Suppressor macrophage (primary cell): ENCODE measurements around the gene SLC38A8.

Experiments used
- DNase-seq, 4 experiments: peaks; one replicate each; pipeline ENCODE4 v3.0.0-alpha.2; 2020 to 2022
- total RNA-seq, 17 experiments: gene quantifications; one replicate each; lab custom pipeline; 2026; ENCODE audit warnings: mixed read lengths in 6 of 17, inconsistent platforms in 3 of 17; lab: John Stamatoyannopoulos, UW

The SLC38A8 gene
- total RNA-seq = 0 to 1.5 (median 0) reads per million in 17 experiments

DNA sequence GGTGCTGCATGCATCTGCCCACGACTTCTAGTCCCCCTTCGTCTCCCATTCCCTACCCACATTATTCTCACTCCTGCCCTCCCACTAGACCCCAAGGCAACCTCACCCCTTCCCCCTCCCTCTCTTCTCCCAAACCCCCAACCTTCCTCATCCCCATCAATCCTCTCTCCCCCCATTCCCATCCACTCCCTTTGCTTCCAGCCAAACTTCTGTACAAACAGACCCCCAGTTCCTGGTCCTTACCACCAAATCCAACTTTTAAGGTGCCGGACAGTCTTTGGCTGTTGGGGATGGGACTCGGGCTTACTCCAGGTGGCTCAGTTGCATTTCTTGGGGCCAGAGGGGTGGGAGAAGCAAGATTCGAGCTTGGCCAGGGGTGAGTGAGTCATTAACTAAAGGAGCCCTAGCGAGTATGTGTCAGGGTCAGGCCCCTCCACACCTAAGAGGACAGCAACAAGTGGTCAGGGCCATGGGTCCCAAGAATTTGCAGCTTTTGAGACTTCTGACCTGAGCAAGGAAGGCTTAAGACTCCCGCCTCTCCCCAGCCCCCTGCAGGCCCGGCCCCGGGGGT is at the start of gene SLC38A8:
Gene SLC38A8 (minus strand): TSS at position 488 of the 571 bp plus-strand sequence. CDS start 638 bp downstream, outside the sequence.
- DNase-seq = no peak

DNA sequence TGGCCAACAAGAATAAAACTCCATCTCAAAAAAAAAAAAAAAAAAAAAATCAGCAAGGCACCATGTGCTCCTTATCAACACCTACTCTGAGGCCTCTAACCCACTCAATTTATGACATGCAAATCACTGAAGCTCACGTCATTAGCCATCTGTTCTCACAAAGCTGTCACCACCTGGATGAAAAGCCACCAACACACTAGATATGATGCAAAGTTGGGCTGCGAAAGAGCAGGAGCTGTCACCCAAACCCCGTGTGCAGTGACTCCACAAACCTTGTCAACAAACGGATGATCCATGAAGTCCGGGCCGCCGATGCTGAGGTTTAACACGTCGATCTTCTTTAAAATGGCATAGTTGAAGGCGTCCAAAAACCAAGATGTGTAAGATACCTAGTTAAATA is 48.9 kb upstream of the SLC38A8 start:
- DNase-seq = no peak

DNA sequence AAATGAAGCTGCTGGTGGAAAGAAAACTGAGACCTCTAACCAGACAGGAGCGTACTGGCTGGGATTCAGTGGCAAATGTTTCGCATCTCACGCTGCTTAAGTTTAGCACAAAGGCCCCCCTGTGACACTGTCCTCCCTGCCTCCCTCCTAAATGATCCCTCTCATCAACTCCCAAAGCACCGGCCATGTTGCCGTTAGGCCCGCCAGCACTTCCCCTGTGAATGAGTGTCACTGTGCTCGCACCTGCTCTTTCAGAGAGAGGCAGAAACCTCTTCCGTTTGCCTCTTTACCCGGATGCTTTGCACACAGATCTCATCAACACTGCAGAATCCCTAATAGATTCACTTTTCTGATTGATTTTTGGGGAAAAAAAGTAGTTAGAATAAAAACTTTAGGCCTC is 47.6 kb upstream of the SLC38A8 start:
- DNase-seq = no peak

DNA sequence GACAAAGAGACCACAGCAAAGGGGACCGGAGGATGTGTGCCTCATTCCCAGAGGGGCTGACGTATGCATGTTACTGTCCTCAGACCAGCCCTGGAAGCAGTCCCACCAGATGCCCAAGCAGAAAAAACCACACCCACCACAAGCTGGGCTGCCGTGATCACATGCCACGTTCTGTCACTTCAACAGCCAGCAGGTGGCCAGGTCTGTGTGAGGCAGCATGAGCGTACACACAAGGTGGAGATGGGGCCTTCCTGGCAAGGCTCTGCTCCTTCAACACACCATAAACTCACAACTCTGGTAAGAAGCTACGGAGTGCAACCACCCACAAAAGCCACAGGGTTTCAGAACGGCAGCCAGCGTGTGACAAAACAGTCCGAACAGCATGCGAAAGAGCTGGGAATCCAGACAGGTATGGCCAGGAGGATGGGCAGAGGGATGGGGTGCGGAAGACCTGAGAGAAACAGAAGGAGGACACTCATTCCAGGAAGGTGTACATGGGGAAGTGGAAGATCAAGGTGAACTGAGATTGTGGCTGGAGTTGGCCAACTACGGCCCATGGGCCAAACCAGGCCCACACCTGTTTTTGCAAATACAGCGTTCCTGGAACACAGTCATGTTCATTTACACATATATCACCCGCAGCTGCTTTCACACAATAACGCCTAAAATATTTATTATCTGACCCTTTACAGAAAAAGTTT is 46.2 kb upstream of the SLC38A8 start:
- no peak for DNase-seq

DNA sequence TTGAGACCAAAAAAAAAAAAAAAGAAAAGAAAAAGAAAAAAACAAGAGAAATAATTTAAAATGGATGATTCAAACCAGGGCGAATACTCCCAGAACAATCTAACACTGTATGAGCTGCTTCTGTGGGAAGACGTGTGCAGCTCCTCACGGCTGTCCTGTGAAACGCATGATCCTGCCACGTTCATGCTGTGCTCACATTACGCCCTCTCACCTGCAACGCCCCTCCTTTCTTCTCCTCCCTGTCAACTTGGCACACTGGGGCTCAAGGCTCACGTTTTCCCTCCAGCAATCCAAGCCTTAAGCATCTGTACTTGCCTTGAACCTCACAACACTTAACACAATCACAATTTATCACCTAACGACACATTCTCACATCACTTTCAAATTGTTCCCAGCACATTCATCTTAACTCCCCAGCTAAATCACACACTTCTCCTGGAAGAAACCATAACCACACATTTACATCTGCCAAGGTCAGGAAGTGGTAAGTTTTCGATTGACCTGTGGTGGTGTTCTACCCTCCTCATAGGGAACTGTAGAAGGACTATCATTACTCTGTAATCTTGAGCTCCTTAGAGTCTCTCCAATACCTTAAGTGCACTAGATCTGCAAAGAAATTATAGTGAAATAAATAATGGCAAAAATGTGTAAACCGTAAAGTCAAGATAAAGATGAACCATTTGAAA is 45.0 kb upstream of the SLC38A8 start:
- no peak for DNase-seq

DNA sequence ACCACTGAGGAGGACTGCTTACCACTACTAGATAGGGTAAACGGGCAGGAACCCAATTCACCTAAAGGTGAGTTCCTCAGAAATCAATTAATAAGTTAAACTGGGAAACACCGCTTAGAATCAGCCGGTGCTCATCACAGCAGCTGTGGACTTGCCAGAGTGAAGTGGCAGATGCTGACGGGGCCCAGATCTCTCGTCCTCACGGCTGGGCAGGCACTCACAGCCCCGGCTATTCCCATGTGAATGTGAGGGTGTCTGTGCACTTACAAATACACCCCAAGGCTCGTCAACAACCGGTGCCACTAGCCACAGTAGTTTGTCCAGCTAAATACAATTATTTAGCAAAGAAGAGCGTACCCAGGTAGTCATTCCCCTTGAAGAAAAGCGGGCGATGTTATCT is 44.4 kb upstream of the SLC38A8 start:
- DNase-seq = no peak

DNA sequence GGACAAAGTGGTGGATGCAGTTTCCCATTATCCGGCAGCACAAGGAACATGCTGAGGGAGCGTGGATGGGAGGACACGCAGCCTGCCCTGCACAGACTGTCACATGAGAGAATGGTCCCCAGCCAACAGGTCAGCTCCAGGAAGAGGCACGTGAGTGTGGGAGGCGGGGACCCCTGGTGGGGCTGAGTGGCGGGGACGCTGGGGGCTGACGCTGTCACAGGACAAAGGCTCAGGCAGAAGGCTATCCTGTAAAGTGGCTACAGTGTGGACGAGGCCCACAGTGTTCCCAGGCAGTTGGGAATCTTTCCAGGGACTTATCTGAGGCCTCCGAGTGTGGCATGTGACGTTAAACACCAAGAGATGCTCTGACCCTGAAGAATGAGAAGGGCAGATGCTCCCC is 43.7 kb upstream of the SLC38A8 start:
- DNase-seq = no peak

DNA sequence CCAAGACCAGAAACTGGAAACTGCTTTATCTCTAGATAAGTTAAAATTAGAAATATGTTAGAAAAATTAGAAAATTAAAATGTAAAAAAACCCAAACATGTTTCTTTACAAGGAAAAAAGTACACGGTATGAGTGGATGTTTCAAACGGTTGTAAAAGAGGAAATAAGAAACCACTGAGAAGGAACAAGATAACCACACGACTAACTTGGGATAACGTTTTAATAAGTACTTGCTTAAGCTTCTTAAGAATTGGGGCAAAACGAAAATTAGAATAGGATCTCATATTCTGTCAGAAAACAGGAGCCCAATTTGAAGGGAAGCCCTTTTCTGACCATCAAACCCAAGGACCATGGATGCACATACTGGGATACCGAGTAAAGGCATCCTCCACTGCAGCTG is 43.2 kb upstream of the SLC38A8 start:
- peak in 3 of 4 experiments; percentile 8 to 71 (median 67) for DNase-seq

DNA sequence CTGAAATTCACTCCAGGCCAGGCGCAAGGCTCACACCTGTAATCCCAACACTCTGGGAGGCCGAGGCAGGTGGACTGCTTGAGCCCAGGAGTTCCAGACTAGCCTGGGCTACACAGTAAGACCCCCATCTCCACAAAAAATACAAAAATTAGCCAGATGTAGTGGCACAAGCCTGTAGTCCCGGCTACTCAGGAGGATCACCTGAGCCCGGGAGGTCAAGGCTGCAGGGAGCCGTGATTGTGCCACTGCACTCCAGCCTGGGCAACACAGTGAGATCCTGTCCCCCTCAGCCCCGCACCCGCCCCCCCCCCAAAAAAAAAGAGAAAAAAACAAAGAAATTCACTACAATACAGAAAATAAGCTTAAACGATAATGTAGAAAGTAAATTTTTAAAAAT is 42.7 kb upstream of the SLC38A8 start:
- DNase-seq = no peak

DNA sequence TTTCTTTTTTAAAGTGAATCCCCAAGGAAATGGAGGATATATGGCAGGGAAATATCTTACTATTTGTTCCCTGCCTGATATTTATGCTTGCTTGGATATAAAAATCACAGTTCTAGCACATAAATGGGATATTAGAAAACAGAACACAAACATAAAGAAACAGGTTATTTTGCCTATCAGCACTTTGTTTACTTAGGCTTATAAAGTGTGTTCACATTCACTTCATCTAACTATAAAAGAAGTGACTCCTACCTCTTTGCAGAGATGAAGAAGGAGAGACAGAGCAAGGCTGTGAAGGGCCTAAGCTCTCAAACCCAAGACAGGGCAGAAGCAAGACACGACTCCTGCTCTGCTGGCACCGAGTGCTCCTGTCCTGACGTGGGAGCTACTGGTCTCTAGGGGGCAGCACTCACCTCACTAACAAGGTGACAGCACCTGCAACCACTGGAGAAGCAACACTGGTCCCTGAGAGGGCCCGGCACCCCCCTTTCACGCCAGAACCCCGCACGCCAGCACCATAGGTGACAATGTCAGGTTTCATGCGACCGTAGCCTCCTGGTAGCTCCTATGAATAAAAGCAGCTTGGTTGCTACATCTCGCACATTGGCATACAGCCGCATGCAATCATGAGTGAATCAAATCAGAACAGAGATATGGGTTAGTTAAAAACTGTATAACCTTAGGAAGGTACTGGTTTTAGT is 42.1 kb upstream of the SLC38A8 start:
- peak; percentile 22 to 53 (median 42) for DNase-seq

DNA sequence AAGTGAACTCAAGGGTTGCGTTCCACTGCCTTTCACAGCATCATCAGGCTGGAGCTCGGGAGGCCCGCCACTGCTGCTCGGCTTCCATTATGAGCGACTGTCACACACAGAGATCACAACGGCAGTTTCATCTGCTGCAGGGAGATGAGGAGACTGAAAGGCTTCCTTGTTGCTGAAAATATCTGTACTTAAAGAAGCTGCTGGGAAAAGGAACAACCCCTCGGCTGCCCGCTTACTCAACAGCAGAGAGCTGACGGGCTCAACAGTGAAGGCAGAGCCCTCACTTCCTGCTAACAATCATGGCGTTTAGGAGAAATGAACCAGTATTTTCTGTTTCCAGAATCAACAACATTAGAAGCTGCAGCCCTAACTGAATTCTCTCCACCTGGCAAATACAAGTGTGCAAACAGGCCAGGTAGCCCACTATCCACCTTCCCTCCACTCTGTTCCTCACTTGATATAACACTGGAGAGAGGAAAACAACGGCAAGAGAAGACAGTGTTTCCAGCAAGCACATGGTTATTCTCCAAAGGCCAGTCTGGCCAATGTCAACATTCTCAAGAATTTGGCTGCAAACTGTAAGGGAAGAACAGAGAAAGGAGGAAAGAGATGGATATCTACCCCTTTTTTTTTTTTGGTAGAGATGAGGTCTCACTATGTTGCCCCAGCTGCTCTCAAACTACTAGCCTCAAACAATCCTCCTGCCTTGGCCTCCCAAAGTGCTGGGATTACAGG is 40.4 kb upstream of the SLC38A8 start:
- DNase-seq = peak; percentile 72 to 86 (median 82)

DNA sequence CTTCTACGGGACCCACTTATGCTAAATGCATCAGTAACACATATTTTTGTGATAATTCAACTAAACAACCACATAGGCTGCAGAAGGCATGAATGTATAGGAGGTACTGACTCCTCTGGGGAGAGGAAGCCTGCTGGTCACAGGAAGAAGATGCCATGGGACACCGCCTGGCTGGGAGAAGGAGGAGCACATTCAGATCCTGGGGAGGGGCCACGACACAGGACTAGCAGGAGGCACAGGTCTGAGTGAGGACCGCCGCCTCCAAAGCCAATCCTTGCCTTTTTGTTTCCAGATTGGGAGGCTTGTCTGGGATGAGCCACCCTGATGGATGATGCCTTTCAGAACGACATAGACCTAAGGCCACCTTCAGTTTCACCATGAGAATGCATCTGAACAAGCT is 39.5 kb upstream of the SLC38A8 start:
- no peak for DNase-seq

DNA sequence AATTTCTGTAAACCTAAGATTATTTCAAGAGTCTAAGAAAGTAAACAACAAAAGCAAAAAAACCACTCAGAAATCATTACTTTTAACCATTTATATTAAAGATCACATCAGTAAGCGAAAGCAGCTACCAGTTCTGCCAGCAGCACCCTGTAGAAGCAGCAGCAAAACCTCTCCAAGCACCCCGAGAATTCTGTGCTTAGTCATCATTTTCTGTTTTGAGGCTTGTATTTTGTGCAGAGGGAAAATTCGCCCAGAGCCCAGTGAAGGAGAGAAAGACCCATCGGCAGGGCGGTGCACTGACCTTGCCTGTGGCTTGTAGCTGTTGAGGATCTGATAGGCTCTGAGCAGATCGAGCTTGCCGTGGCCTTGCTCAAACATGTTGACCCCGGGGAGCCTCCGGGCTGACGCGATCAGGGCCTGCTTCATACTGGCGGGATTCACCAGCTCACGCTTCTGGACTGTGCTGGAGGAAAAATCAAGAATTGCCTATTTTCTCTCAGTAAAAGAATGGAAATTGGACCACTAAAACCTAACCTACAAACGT is 38.9 kb upstream of the SLC38A8 start:
- no peak for DNase-seq

DNA sequence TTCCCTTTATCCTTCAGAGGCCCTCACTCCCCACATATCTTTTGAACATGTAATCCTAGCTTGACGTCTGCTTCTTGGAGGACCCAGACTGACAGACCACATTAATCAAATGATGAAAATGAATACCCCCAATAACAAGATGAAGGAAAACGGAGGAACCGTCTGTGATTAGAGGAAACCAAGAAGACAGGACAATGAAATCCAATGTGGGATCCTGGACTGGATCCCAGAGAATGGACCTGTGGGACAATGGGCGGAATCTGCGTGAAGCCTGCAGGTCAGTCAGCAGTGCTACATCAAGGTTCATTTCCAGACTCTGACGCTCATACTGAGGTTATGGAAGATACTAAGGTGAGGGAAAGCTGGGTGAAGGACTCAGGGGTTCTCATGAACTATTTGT is 38.2 kb upstream of the SLC38A8 start:
- no peak for DNase-seq

DNA sequence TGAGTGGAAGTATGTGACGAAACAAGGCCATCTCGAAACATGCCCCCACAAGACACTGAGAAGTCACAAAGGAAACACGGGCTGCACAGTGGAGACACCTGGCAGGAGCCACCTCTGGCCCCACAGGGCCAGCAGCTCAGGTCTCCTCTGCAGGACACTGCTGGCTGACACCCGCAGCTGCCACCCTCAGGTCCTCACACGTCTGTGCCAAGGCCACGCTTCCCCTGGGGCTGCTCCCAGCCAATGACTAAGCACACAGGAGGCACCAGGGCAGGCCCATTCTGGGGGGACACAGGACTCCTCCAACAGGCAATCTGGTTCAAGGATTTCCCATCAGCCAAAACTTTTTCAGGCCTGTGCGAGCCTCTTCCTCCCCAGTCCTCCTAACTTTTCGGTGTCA is 37.8 kb upstream of the SLC38A8 start:
- DNase-seq = no peak

DNA sequence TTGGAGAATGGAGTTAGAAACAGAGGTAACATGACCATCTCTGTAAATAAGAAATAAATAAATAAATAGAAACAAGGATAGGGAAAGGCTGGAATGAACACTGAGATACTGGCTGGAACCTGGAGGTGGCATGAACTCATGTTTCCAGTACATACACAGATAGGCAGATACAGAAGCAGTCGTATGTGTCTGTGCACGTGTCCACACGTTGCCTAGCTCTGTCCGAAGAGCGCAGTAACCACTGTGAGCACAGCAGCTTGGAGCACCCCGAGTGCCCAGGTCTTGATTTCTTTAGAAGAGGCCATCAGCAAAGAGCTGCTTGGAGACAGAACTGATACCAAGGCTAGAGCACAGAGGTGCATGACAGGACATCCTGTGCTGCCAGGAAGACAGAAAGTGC is 37.1 kb upstream of the SLC38A8 start:
- no peak for DNase-seq

DNA sequence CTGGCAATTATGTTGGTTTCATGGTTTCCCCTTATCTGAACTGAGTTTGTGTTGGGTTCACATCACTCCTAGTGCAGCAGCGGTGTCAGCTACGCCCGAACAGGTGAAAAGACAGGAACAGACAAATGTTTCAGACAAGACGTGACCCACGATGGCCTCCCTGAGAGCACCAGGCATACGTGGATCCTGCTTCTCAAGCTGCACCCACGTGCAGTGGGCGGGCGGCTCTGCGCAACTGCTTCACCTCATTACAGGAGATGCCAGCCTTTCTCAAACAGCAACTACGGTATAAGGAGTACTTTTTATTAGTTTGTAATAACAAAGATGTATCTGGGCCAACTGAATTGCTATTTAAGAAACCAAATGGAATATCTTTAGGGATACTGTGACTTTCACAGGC is 32.8 kb upstream of the SLC38A8 start:
- DNase-seq = no peak

DNA sequence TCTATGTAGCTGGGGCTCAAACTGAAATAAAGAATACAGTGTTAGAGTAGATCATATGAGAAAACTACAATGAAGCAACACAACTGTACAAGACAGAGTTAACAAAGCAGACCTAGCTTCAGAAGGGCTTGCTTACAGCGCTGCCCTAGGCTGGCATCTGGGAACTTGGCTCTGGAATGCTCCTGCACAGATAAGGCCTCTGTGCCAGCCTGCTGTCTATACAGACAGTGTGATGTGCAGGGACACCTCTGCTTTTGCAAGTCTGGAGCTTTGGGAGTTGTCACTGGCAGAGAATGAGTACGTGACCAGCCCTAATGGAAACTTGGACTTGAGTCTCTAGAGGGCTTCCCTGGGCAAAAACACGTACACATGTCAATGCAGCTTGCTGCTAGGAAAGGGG is 32.1 kb upstream of the SLC38A8 start:
- no peak for DNase-seq

DNA sequence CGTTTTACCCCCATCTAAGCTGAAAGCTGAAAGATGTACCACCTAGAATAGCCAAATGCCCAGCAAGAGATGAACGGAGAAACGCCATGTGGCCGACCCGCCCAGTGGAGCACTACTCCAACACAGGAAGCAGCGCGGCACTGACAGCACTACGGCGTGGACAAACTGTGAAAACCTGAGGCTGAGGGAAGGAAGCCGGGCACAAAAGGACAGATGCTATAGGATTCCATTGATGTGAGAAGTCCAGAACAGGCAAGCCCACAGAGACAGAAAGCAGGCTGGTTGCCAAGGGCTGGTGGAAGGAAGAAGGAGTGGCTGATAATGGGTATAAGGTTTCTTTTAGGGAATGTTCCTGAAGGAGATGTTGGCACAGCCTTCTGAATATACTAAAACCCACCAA is 29.4 kb upstream of the SLC38A8 start:
- no peak for DNase-seq

DNA sequence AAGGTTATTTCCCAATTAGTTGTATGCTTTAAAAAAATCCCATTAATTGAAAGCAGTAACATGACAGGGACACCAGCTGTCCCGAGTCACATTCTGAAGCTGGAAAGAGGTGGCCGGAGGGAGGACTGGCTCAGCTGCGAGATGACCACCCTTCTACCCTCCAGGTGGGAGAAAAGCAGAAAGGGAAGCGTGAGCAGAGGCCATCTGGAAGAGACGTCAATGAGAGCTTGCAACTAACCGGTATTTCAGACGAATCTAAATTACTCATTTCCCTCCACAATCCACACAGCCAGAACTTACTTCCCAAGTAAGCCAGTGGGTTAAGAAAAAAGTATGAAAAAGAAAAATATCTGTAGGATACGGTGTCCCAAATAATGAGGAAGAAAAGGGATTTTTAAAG is 28.5 kb upstream of the SLC38A8 start:
- DNase-seq = peak in 3 of 4 experiments; percentile 25 to 38 (median 32)

DNA sequence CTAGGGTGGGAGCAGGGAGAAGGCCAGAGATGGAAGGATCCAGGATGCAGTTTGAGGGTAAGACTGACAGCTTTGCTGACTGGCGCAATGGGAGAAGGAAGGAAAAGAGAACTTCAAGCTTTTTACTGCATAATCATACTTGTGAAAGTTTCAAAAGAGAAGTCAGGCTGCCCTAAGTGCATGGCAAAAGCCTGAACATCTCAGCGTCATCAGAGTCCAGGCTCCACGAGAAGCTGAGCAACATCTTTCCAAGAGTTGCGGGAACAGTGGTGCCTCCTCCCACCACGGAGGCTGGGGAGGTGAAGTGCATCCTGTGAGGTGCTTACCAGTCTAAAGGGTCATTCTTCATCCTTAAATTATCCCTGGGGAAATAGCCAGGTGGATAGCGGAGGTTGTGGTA is 26.9 kb upstream of the SLC38A8 start:
- peak; percentile 84 to 94 (median 91) for DNase-seq

DNA sequence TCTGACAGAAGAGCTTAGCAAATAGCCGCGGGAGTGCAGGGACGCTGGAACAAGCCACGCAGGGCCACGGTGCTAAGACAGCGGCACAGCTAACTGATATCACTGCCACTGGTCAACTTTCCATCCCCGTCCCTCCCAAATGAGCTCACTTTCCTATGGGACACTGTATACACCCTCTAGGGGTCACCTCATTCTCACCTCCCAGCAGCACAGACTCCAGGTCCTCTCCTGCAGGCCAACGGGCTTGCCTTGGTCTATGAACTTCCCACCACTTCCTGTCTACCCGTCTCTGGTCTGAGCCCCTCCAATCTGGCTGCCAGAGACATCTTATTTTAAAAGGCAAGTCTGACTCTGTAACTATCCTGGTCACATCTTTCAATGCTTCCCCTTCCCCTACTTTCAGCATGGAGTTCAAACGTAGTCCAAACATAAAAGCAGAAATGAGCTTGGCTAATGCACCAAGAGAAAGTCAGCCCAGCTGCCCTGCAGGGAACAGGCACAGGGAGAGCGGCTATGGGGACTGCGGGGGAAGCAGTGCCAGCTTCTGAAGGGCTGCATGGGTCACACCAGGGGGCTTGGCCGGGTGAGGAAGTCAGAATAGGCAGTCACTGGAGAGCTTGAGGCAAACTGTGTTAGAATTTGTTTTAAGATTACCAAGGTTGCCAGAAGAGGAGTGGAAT is 26.3 kb upstream of the SLC38A8 start:
- peak; percentile 80 to 89 (median 86) for DNase-seq
